Upper lobe of right lung (tissue), 1 donor: ENCODE results near the gene USP24. TPM values are rescaled to one million over a fixed set of nuclear protein-coding genes. Genes with fewer than 3 reads are reported as not detected.

Experiments used
- ATAC-seq: fragments of 200-7000 bp; cut with Tn5 transposase; one replicate; pipeline ENCODE4 v1.9.1; 2020; ENCODE audit warnings: mild to moderate bottlenecking, moderate library complexity
- DNase-seq: peaks from one replicate; pipeline ENCODE4 v3.0.0-alpha.2; 2020
- H3K27ac ChIP-seq: fragments of 200-600 bp; one replicate; pipeline ENCODE4 v1.8.0; 2022
- H3K27me3 ChIP-seq: fragments of 200-600 bp; one replicate; pipeline ENCODE4 v1.8.0; 2022; ENCODE audit warnings: mild to moderate bottlenecking
- H3K36me3 ChIP-seq: fragments of 200-600 bp; one replicate; pipeline ENCODE4 v1.8.0; 2022
- H3K4me1 ChIP-seq: fragments of 200-600 bp; one replicate; pipeline ENCODE4 v1.8.0; 2022
- H3K4me3 ChIP-seq: fragments of 200-600 bp; one replicate; pipeline ENCODE4 v1.8.0; 2022; ENCODE audit warnings: mild to moderate bottlenecking
- H3K9me3 ChIP-seq: fragments of 200-600 bp; one replicate; pipeline ENCODE4 v1.8.0; 2022
- CTCF ChIP-seq: fragments of 200-600 bp; IDR thresholded peaks from one replicate; pipeline ENCODE4 v1.8.0; 2022; ENCODE audit warnings: antibody characterized with exemption
- intact Hi-C: fragments of 100-400 bp; cut with DNase I; formaldehyde crosslinking; loops from one replicate; pipeline ENCODE4 v1.11.0; 2022
- total RNA-seq: library from RNA; stranded (reverse); fragmentation: NEBNext Ultra II Directional; extraction: Animal tissue kit (Norgen Biotek cat#: 25700); gene quantifications from one replicate; pipeline ENCODE4 v1.2.1, GENCODE V29; 2021
- donor health status: DM: no; HTN: yes; CAD: no; lungs with severe emphysema.

USP24 gene
- total RNA-seq, 1 donor from 2014 or later = 39.5 TPM

DNA sequence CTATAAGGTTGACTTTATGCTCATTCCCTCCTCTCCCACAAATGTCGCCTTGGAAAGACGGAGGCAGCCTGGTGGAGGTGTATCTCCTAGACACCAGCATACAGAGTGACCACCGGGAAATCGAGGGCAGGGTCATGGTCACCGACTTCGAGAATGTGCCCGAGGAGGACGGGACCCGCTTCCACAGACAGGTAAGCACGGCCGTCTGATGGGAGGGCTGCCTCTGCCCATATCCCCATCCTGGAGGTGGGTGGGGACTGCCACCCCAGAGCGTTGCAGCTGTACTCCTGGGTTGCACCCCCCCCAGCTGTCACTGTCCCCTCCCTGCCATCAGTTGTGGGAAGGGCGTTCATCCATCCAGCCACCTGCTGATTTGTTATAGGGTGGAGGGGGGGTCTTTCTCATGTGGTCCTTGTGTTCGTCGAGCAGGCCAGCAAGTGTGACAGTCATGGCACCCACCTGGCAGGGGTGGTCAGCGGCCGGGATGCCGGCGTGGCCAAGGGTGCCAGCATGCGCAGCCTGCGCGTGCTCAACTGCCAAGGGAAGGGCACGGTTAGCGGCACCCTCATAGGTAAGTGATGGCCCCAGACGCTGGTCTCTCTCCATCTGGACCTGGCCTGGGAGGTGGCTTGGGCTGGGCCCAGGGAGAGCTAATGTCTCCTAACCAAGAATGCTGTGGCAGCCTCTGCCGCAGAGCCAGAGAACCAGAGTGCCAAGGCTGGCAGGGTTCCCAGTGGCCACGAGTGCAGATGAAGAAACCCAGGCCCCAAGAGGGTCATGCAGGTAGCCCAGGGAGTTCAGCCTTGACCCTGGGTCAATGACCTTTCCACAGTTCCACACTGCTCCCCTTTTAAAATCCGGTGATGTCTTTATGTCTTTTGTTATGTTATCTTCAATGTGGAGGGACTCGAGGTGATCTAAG lies 162.7 kb downstream of the USP24 start:
- no peak for ATAC-seq
- intact Hi-C loops = no loop called here
- Histone ChIP-seq H3K36me3 (no peaks in the 10 kb centered on the region), H3K9me3 (no peaks in the 10 kb centered on the region), H3K27me3 (no peaks in the 10 kb centered on the region), H3K4me3 (no peak overlapping the region), H3K4me1 (no peaks in the 10 kb centered on the region), H3K27ac (no peak overlapping the region)
- DNase-seq = peak; percentile 67
- no peak for TF ChIP-seq CTCF

GRCh38 chr1:55051621-55052020 lies 163.5 kb downstream of the USP24 start:
- Histone ChIP-seq H3K36me3 (no peaks in the 10 kb centered on the region), H3K4me3 (no peak overlapping the region), H3K9me3 (no peaks in the 10 kb centered on the region), H3K27me3 (no peaks in the 10 kb centered on the region), H3K27ac (no peak overlapping the region), H3K4me1 (no peaks in the 10 kb centered on the region)
- DNase-seq (peak; percentile 39), ATAC-seq (no peak)
- intact Hi-C loops = no loop called here
- TF ChIP-seq CTCF = no peak

GRCh38 chr1:55051169-55051568 lies 164.0 kb downstream of the USP24 start:
- no peaks in the 10 kb centered on the region for H3K27me3 ChIP-seq
- no peaks in the 10 kb centered on the region for H3K4me1 ChIP-seq
- no peak for TF ChIP-seq CTCF
- no peaks in the 10 kb centered on the region for H3K36me3 ChIP-seq
- ATAC-seq (no peak), DNase-seq (no peak)
- H3K9me3 ChIP-seq = no peaks in the 10 kb centered on the region
- intact Hi-C loops = no loop called here
- no peak overlapping the region for H3K4me3 ChIP-seq
- no peak overlapping the region for H3K27ac ChIP-seq

GRCh38 chr1:55050283-55050682 lies 164.9 kb downstream of the USP24 start:
- DNase-seq = no peak
- Histone ChIP-seq H3K36me3 (no peaks in the 10 kb centered on the region), H3K4me3 (no peak overlapping the region), H3K9me3 (no peaks in the 10 kb centered on the region), H3K27me3 (no peaks in the 10 kb centered on the region), H3K4me1 (no peaks in the 10 kb centered on the region), H3K27ac (no peak overlapping the region)
- no peak for TF ChIP-seq CTCF
- intact Hi-C loops = no loop called here
- no peak for ATAC-seq

DNA sequence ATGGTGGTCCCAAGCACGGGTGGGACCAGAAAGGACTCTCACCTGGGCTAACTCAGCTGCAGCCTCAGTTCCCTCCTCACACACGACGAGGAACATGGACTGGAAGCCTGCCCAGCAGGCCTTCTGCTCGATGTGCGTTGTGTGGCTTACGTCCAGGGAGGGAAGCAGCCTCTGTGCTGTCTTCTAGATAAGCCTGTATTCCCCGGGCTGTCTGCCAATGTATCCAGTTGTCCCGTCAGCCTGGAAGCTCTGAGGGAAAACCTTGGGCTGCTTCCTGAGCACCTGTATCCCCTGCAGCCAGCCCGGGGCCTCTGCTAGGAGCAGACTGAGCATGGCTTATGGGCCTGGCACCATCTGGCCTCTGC lies 165.3 kb downstream of the USP24 start:
- ATAC-seq = no peak
- Histone ChIP-seq H3K27ac (no peak overlapping the region), H3K27me3 (no peaks in the 10 kb centered on the region), H3K36me3 (no peaks in the 10 kb centered on the region), H3K9me3 (no peaks in the 10 kb centered on the region), H3K4me3 (no peak overlapping the region), H3K4me1 (no peaks in the 10 kb centered on the region)
- no peak for DNase-seq
- no peak for TF ChIP-seq CTCF
- intact Hi-C loops = no loop called here
